NB4 (cell line): ENCODE results near the gene TRIP10.

Experiments used
- CTCF ChIP-seq: IDR thresholded peaks from one replicate; pipeline ENCODE4 v1.5.1; 2012; ENCODE audit warnings: low read depth, low read length
- MAX ChIP-seq: IDR thresholded peaks from 2 replicates; pipeline ENCODE4 v1.6.1; 2011; ENCODE audit warnings: low read depth, low read length
- MYC ChIP-seq: IDR thresholded peaks from 2 replicates; pipeline ENCODE4 v1.6.1; 2011; ENCODE audit warnings: low read depth, low read length
- POLR2A ChIP-seq: IDR thresholded peaks from 2 replicates; pipeline ENCODE4 v1.6.1; 2011; ENCODE audit warnings: mild to moderate bottlenecking; ENCODE audit not compliant: insufficient read length; ENCODE audit errors: extremely low read depth

- TF ChIP-seq CTCF = no peak
- no peak for TF ChIP-seq POLR2A
- TF ChIP-seq MYC = no peak
- TF ChIP-seq MAX = no peak
Measured at GRCh38 chr19:6693681-6694080, 45.8 kb upstream of the TRIP10 start.
